ENCODE measurements around the gene KDM4B. TPM values are rescaled to one million over a fixed set of nuclear protein-coding genes. Genes with fewer than 3 reads are reported as not detected.

KDM4B gene
- total and polyA plus RNA-seq, 2 donors (not counting 1 experiment from before 2014, with no cell fraction given): 6.4 to 14.4 TPM

- Histone ChIP-seq H3K9me3 (ENCODE audit: control insufficient read depth, insufficient read depth, low read depth, low read length) (no peaks in the 10 kb centered on the region), H2AFZ (ENCODE audit: low read length) (no peak overlapping the region), H3K4me2 (ENCODE audit: extremely low read depth, insufficient read depth, low read length) (no peak overlapping the region), H4K20me1 (ENCODE audit: control insufficient read depth, extremely low read depth, insufficient read depth, low read length) (no peaks in the 10 kb centered on the region), H3K4me1 (ENCODE audit: control insufficient read depth, extremely low read depth, insufficient read depth, low read length) (no peaks in the 10 kb centered on the region), H3K9ac (ENCODE audit: insufficient read depth, low read length) (no peak overlapping the region), H3K36me3 (ENCODE audit: control insufficient read depth, insufficient read depth, low read length) (peaks cover 11% of the 10 kb centered on the region), H3K4me3 (replicated peaks in 1 of 4; ENCODE audit: control extremely low read depth in 1 of 4, insufficient read depth in 1 of 4, low read depth in 3 of 4, low read length in 4 of 4) (no peak overlapping the region), H3K27ac (ENCODE audit: insufficient read depth, low read length) (no peak overlapping the region), H3K27me3 (ENCODE audit: control insufficient read depth, insufficient read depth, low read length) (no peaks in the 10 kb centered on the region), H3K79me2 (ENCODE audit: control insufficient read depth, insufficient read depth, low read length) (no peaks in the 10 kb centered on the region)
- TF ChIP-seq EZH2 (IDR thresholded peaks at IDR 0.05; ENCODE audit: low read length, missing control alignments): no peak
- no peak for TF ChIP-seq CTCF (conservative IDR thresholded peaks at IDR 0.05 in 1 of 2, IDR thresholded peaks at IDR 0.05 in 1 of 2; ENCODE audit: low read depth in 1 of 2, low read length in 2 of 2)
- no peak for DNase-seq (ENCODE audit: low read depth in 2 of 2)
These were observed 108.2 kb downstream of the KDM4B start for GRCh38 chr19:5077209-5077515.

DNA sequence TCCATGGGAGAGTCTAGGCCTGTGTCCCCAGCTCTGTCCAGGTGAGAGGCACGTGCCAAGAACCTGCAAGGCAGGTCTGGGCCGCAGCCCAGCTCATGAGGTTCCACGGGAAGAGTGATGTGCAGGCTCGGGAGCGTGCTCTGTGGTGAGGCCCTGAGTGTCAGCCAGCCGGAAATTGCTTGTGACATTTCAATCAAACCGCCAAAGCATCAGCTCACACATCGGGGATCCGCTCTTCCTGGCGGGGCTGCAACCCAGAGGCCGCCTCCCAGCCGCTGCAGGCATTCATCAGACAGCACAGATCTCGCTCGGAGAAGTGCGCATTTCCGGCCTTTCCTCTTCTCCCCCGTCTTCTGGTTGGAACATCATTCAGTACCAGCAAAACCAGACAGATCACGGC, 109.3 kb downstream of the KDM4B start:
- Histone ChIP-seq H3K4me3 (replicated peaks in 1 of 4; ENCODE audit: control extremely low read depth in 1 of 4, insufficient read depth in 1 of 4, low read depth in 3 of 4, low read length in 4 of 4) (no peak overlapping the region), H3K9me3 (ENCODE audit: control insufficient read depth, insufficient read depth, low read depth, low read length) (no peaks in the 10 kb centered on the region), H3K4me1 (ENCODE audit: control insufficient read depth, extremely low read depth, insufficient read depth, low read length) (no peaks in the 10 kb centered on the region), H3K9ac (ENCODE audit: insufficient read depth, low read length) (no peak overlapping the region), H4K20me1 (ENCODE audit: control insufficient read depth, extremely low read depth, insufficient read depth, low read length) (no peaks in the 10 kb centered on the region), H3K27me3 (ENCODE audit: control insufficient read depth, insufficient read depth, low read length) (no peaks in the 10 kb centered on the region), H3K36me3 (ENCODE audit: control insufficient read depth, insufficient read depth, low read length) (peaks cover 14% of the 10 kb centered on the region), H3K79me2 (ENCODE audit: control insufficient read depth, insufficient read depth, low read length) (no peaks in the 10 kb centered on the region), H3K4me2 (ENCODE audit: extremely low read depth, insufficient read depth, low read length) (no peak overlapping the region), H2AFZ (ENCODE audit: low read length) (no peak overlapping the region), H3K27ac (ENCODE audit: insufficient read depth, low read length) (no peak overlapping the region)
- TF ChIP-seq CTCF (conservative IDR thresholded peaks at IDR 0.05 in 1 of 2, IDR thresholded peaks at IDR 0.05 in 1 of 2; ENCODE audit: low read depth in 1 of 2, low read length in 2 of 2) (no peak), EZH2 (IDR thresholded peaks at IDR 0.05; ENCODE audit: low read length, missing control alignments) (no peak)
- DNase-seq (ENCODE audit: low read depth in 2 of 2): no peak

- no peak for DNase-seq (ENCODE audit: low read depth in 2 of 2)
- Histone ChIP-seq H3K4me2 (ENCODE audit: extremely low read depth, insufficient read depth, low read length) (no peak overlapping the region), H3K79me2 (ENCODE audit: control insufficient read depth, insufficient read depth, low read length) (no peaks in the 10 kb centered on the region), H3K27ac (ENCODE audit: insufficient read depth, low read length) (no peak overlapping the region), H3K9ac (ENCODE audit: insufficient read depth, low read length) (no peak overlapping the region), H2AFZ (ENCODE audit: low read length) (no peak overlapping the region), H3K4me1 (ENCODE audit: control insufficient read depth, extremely low read depth, insufficient read depth, low read length) (no peaks in the 10 kb centered on the region), H3K9me3 (ENCODE audit: control insufficient read depth, insufficient read depth, low read depth, low read length) (no peaks in the 10 kb centered on the region), H4K20me1 (ENCODE audit: control insufficient read depth, extremely low read depth, insufficient read depth, low read length) (no peaks in the 10 kb centered on the region), H3K4me3 (replicated peaks in 1 of 4; ENCODE audit: control extremely low read depth in 1 of 4, insufficient read depth in 1 of 4, low read depth in 3 of 4, low read length in 4 of 4) (no peak overlapping the region), H3K36me3 (ENCODE audit: control insufficient read depth, insufficient read depth, low read length) (peaks cover 16% of the 10 kb centered on the region), H3K27me3 (ENCODE audit: control insufficient read depth, insufficient read depth, low read length) (no peaks in the 10 kb centered on the region)
- TF ChIP-seq CTCF (conservative IDR thresholded peaks at IDR 0.05 in 1 of 2, IDR thresholded peaks at IDR 0.05 in 1 of 2; ENCODE audit: low read depth in 1 of 2, low read length in 2 of 2) (no peak), EZH2 (IDR thresholded peaks at IDR 0.05; ENCODE audit: low read length, missing control alignments) (no peak)
These were observed 109.8 kb downstream of the KDM4B start for GRCh38 chr19:5078666-5079065.
